B cell (primary cell): ENCODE measurements around the gene CREB5. TPM values are rescaled to one million over a fixed set of nuclear protein-coding genes. Genes with fewer than 3 reads are reported as not detected.

Experiments used
- ATAC-seq: fragments of 200-7000 bp; cut with Tn5 transposase; one replicate; pipeline ENCODE4 v1.10.0; 2021; ENCODE audit warnings: low read depth, mild to moderate bottlenecking, moderate number of reproducible peaks, moderate library complexity
- CTCF ChIA-PET: fragments of 350-600 bp; sonication (Branson Sonifier 250); formaldehyde crosslinking; loops from one replicate; lab custom pipeline; 2021; ENCODE audit warnings: antibody characterized with exemption, inconsistent platforms; lab: Charles Lee
- POLR2A ChIA-PET: fragments of 350-600 bp; sonication (Branson Sonifier 250); formaldehyde crosslinking; loops from one replicate; lab custom pipeline; 2021; ENCODE audit warnings: antibody characterized with exemption; lab: Charles Lee
- DNase-seq: peaks from one replicate; pipeline ENCODE4 v3.0.0; 2013
- H2AFZ ChIP-seq: 2 replicates; pipeline ENCODE4 v1.6.1; 2012; ENCODE audit warnings: mild to moderate bottlenecking, low read depth, low read length; ENCODE audit not compliant: insufficient read depth, poor library complexity, severe bottlenecking
- H3K27ac ChIP-seq, 2 donors: 1 replicate in 1 of 2; 2 replicates in 1 of 2; pipeline ENCODE4 v1.5.1; 2012 to 2013; ENCODE audit warnings: low read length in 2 of 2, mild to moderate bottlenecking in 2 of 2, moderate library complexity in 1 of 2
- H3K27me3 ChIP-seq, 4 experiments: fragments of 200-600 bp in 1 of 4; sonication (generic) in 1 of 4; replicated peaks in 1 of 4; 1 replicate in 2 of 4; 2 replicates in 2 of 4; pipeline versions ENCODE4 v1.6.1 to v1.7.0; 2013 to 2016; ENCODE audit warnings: low read length in 3 of 4, mild to moderate bottlenecking in 2 of 4, mixed read lengths in 1 of 4, moderate library complexity in 1 of 4; ENCODE audit not compliant: insufficient read depth in 4 of 4, control insufficient read depth in 3 of 4; ENCODE audit errors: control extremely low read depth in 1 of 4
- H3K36me3 ChIP-seq, 2 experiments: replicated peaks in 1 of 2; 1 replicate in 1 of 2; 2 replicates in 1 of 2; pipeline versions ENCODE4 v1.6.1 to v1.7.1; 2013; ENCODE audit warnings: low read length in 1 of 2; ENCODE audit not compliant: insufficient read depth in 2 of 2, control insufficient read depth in 1 of 2; ENCODE audit errors: control extremely low read depth in 1 of 2, extremely low read depth in 1 of 2
- H3K4me1 ChIP-seq, 2 donors: fragments of 200-600 bp in 1 of 2; sonication (generic) in 1 of 2; 1 replicate in 1 of 2; 2 replicates in 1 of 2; pipeline versions ENCODE4 v1.5.1 to v1.6.1; 2013 to 2017; ENCODE audit warnings: low read length in 2 of 2; ENCODE audit not compliant: control insufficient read depth in 2 of 2, insufficient read depth in 2 of 2
- H3K4me2 ChIP-seq: replicated peaks from 2 replicates; pipeline ENCODE3; 2012; ENCODE audit warnings: mild to moderate bottlenecking, low read depth, low read length; ENCODE audit not compliant: poor library complexity, severe bottlenecking
- H3K4me3 ChIP-seq, 5 experiments: fragments of 200-600 bp in 1 of 5; sonication (generic) in 1 of 5; 1 replicate in 3 of 5; 2 replicates in 2 of 5; pipeline versions ENCODE4 v1.5.1 to v1.7.0; 2011 to 2016; ENCODE audit warnings: low read length in 4 of 5, mild to moderate bottlenecking in 4 of 5, low read depth in 2 of 5, control low read depth in 1 of 5, moderate library complexity in 1 of 5; ENCODE audit not compliant: insufficient read depth in 1 of 5; ENCODE audit errors: control extremely low read depth in 1 of 5, extremely low read depth in 1 of 5
- H3K79me2 ChIP-seq: fragments of 200-600 bp; sonication (generic); one replicate; pipeline ENCODE4 v1.6.0; 2016; ENCODE audit warnings: low read length; ENCODE audit not compliant: control insufficient read depth, insufficient read depth
- H3K9ac ChIP-seq: fragments of 200-600 bp; sonication (generic); 2 replicates; pipeline ENCODE4 v1.6.1; 2017; ENCODE audit warnings: mild to moderate bottlenecking, low read length, moderate library complexity
- H3K9me3 ChIP-seq, 3 donors: one replicate each; pipeline versions ENCODE4 v1.6.1 to v1.7.1; 2013; ENCODE audit warnings: low read length in 2 of 3; ENCODE audit not compliant: control insufficient read depth in 2 of 3, insufficient read depth in 1 of 3; ENCODE audit errors: control extremely low read depth in 1 of 3
- H4K20me1 ChIP-seq: 2 replicates; pipeline ENCODE4 v1.6.0; 2012; ENCODE audit warnings: mild to moderate bottlenecking, low read length; ENCODE audit not compliant: insufficient read depth, control insufficient read depth, poor library complexity, severe bottlenecking
- H3K27ac Mint-ChIP-seq: one replicate; pipeline ENCODE4 v1.8.0; 2021; ENCODE audit warnings: mixed read lengths
- H3K27me3 Mint-ChIP-seq: one replicate; pipeline ENCODE4 v1.8.0; 2021; ENCODE audit warnings: mixed read lengths
- H3K4me1 Mint-ChIP-seq: one replicate; pipeline ENCODE4 v1.8.0; 2021; ENCODE audit warnings: mixed read lengths
- H3K4me3 Mint-ChIP-seq: one replicate; pipeline ENCODE4 v1.8.0; 2021; ENCODE audit warnings: mixed read lengths
- H3K9me3 Mint-ChIP-seq: one replicate; pipeline ENCODE4 v1.8.0; 2022; ENCODE audit warnings: mixed read lengths; ENCODE audit not compliant: insufficient read depth
- EZH2 ChIP-seq: IDR thresholded peaks from 2 replicates; pipeline ENCODE4 v1.6.1; 2012; ENCODE audit warnings: borderline replicate concordance, low read depth, mild to moderate bottlenecking, moderate library complexity, low read length; ENCODE audit not compliant: insufficient read depth, poor library complexity, severe bottlenecking
- WGBS: methylation state at CpG from one replicate; pipeline ENCODE4 v1.1.5; 2013; ENCODE audit warnings: missing lambda C conversion rate; ENCODE audit not compliant: insufficient coverage; 5-methylcytosine and 5-hydroxymethylcytosine counted together
- intact Hi-C: fragments of 100-400 bp; cut with micrococcal nuclease; formaldehyde crosslinking; loops from one replicate; pipeline ENCODE4 v1.10.0; 2022
- polyA plus RNA-seq: library from polyadenylated mRNA; depleted of rRNA; stranded (reverse); fragments of >200 nt; gene quantifications from 2 replicates; pipeline ENCODE4 v1.2.3, GENCODE V29; 2012
- total RNA-seq, 2 donors: library from RNA; stranded (reverse); fragments of 120-200 nt in 1 of 2; gene quantifications; 1 replicate in 1 of 2; 2 replicates in 1 of 2; pipeline versions ENCODE4 v1.2.3 to v1.2.4, GENCODE V29; 2013 to 2022
- TF ChIP-seq, protein P1 (sequence below): fragments of 200-600 bp; IDR thresholded peaks from one replicate; pipeline ENCODE4 v1.8.0; 2022; ENCODE audit warnings: antibody characterized with exemption, mild to moderate bottlenecking

CREB5 gene
- total and polyA plus RNA-seq, 2 donors (not counting 1 experiment from before 2014, with no cell fraction given) = 0.05 to 0.95 TPM

GRCh38 chr7:28724563-28724962 lies 312.2 kb downstream of the CREB5 start:
- POLR2A ChIA-PET = no interaction called here
- DNase-seq = no peak
- peaks cover 0 to 7% of the 10 kb centered on the region in 2 donors for H3K4me1 ChIP-seq
- WGBS = no CpG with 5 or more reads among the region's 1 CpG
- H3K36me3 ChIP-seq = no peaks in the 10 kb centered on the region
- no peak for TF ChIP-seq EZH2
- TF ChIP-seq, protein P1, sequence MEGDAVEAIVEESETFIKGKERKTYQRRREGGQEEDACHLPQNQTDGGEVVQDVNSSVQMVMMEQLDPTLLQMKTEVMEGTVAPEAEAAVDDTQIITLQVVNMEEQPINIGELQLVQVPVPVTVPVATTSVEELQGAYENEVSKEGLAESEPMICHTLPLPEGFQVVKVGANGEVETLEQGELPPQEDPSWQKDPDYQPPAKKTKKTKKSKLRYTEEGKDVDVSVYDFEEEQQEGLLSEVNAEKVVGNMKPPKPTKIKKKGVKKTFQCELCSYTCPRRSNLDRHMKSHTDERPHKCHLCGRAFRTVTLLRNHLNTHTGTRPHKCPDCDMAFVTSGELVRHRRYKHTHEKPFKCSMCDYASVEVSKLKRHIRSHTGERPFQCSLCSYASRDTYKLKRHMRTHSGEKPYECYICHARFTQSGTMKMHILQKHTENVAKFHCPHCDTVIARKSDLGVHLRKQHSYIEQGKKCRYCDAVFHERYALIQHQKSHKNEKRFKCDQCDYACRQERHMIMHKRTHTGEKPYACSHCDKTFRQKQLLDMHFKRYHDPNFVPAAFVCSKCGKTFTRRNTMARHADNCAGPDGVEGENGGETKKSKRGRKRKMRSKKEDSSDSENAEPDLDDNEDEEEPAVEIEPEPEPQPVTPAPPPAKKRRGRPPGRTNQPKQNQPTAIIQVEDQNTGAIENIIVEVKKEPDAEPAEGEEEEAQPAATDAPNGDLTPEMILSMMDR = no peak
- CTCF ChIA-PET = no interaction called here
- peaks cover 7% of the 10 kb centered on the region for H3K4me1 Mint-ChIP-seq
- intact Hi-C loops = no loop called here
- H3K4me3 ChIP-seq = no peak overlapping the region
- H3K9me3 Mint-ChIP-seq = no peaks in the 10 kb centered on the region
- no peaks in the 10 kb centered on the region for H3K79me2 ChIP-seq
- H2AFZ ChIP-seq = no peak overlapping the region
- H3K4me2 ChIP-seq = no peak overlapping the region
- no peaks in the 10 kb centered on the region for H3K9me3 ChIP-seq
- H3K27me3 Mint-ChIP-seq = no peaks in the 10 kb centered on the region
- no peak for ATAC-seq
- H4K20me1 ChIP-seq = no peaks in the 10 kb centered on the region
- no peak overlapping the region for H3K27ac Mint-ChIP-seq
- no peak overlapping the region for H3K4me3 Mint-ChIP-seq
- no peak overlapping the region for H3K27ac ChIP-seq
- no peaks in the 10 kb centered on the region for H3K27me3 ChIP-seq
- H3K9ac ChIP-seq = no peak overlapping the region

- CTCF ChIA-PET = no interaction called here
- H3K79me2 ChIP-seq = no peaks in the 10 kb centered on the region
- H4K20me1 ChIP-seq = no peaks in the 10 kb centered on the region
- no peak overlapping the region for H3K4me2 ChIP-seq
- POLR2A ChIA-PET = no interaction called here
- Mint-ChIP-seq H3K4me1 (peaks cover 7% of the 10 kb centered on the region), H3K9me3 (no peaks in the 10 kb centered on the region), H3K27me3 (no peaks in the 10 kb centered on the region), H3K4me3 (no peak overlapping the region), H3K27ac (no peak overlapping the region)
- no peaks in the 10 kb centered on the region for H3K36me3 ChIP-seq
- H3K27me3 ChIP-seq = no peaks in the 10 kb centered on the region
- WGBS = 76% methylated on average over 3 of the region's 3 CpGs
- no peaks in the 10 kb centered on the region for H3K9me3 ChIP-seq
- H2AFZ ChIP-seq = no peak overlapping the region
- ATAC-seq (no peak), DNase-seq (no peak)
- intact Hi-C loops = no loop called here
- TF ChIP-seq EZH2 = no peak
- TF ChIP-seq, protein P1 = no peak
- H3K4me3 ChIP-seq = no peak overlapping the region
- peaks cover 0 to 7% of the 10 kb centered on the region in 2 donors for H3K4me1 ChIP-seq
- no peak overlapping the region for H3K27ac ChIP-seq
- H3K9ac ChIP-seq = no peak overlapping the region
Measured at GRCh38 chr7:28725045-28725642, 312.8 kb downstream of the CREB5 start.
